HG03108 (cell line): ENCODE results near the gene DENND1B.
"Not testable (repeated sequence)": the region's sequence is repeated elsewhere in the genome, so short reads cannot be mapped to it uniquely, and the experiment has no call there.

Experiments
- ATAC-seq: cut with Tn5 transposase; IDR thresholded peaks from one replicate; pipeline ENCODE4 v1.9.1; 2021; ENCODE audit warnings: moderate library complexity; ENCODE audit not compliant: unreplicated experiment

DENND1B gene

GRCh38 chr1:197637406-197637805 is 137.9 kb downstream of the DENND1B start:
- no peak for ATAC-seq

- no peak for ATAC-seq
Observed at GRCh38 chr1:197633447-197634078, 141.7 kb downstream of the DENND1B start.

- no peak for ATAC-seq
Observed at GRCh38 chr1:197632651-197633050, 142.6 kb downstream of the DENND1B start.

GRCh38 chr1:197632005-197632404 is 143.3 kb downstream of the DENND1B start:
- no peak for ATAC-seq

GRCh38 chr1:197622371-197622770 is 152.9 kb downstream of the DENND1B start:
- ATAC-seq = no peak

- no peak for ATAC-seq
Observed at GRCh38 chr1:197621761-197622160, 153.5 kb downstream of the DENND1B start.

GRCh38 chr1:197620714-197621163 is 154.5 kb downstream of the DENND1B start:
- no peak for ATAC-seq

GRCh38 chr1:197619008-197619640 is 156.2 kb downstream of the DENND1B start:
- no peak for ATAC-seq

- no peak for ATAC-seq
Observed at GRCh38 chr1:197618061-197618460, 157.2 kb downstream of the DENND1B start.

- no peak for ATAC-seq
Observed at GRCh38 chr1:197615693-197616011, 159.6 kb downstream of the DENND1B start.

GRCh38 chr1:197614916-197615692 is 160.2 kb downstream of the DENND1B start:
- no peak for ATAC-seq

- ATAC-seq = no peak
Observed at GRCh38 chr1:197606168-197606845, 169.0 kb downstream of the DENND1B start.

GRCh38 chr1:197604302-197604701 is 171.0 kb downstream of the DENND1B start:
- no peak for ATAC-seq

GRCh38 chr1:197600751-197601150 is 174.5 kb downstream of the DENND1B start:
- ATAC-seq = no peak

GRCh38 chr1:197599789-197600188 is 175.5 kb downstream of the DENND1B start:
- ATAC-seq = no peak

GRCh38 chr1:197598935-197599334 is 176.3 kb downstream of the DENND1B start:
- no peak for ATAC-seq

GRCh38 chr1:197595304-197595904 is 179.9 kb downstream of the DENND1B start:
- no peak for ATAC-seq

GRCh38 chr1:197590687-197591086 is 184.6 kb downstream of the DENND1B start:
- ATAC-seq = no peak

- no peak for ATAC-seq
Observed at GRCh38 chr1:197585809-197586208, 189.5 kb downstream of the DENND1B start.

- no peak for ATAC-seq
Observed at GRCh38 chr1:197577580-197577979, 197.7 kb downstream of the DENND1B start.

- ATAC-seq = not testable (repeated sequence)
Observed at GRCh38 chr1:197575531-197575930, 199.7 kb downstream of the DENND1B start.
